GM19324 (cell line): ENCODE data around the gene DYRK1A.

Source experiments
- ATAC-seq: cut with Tn5 transposase; IDR thresholded peaks from one replicate; pipeline ENCODE4 v1.9.1; 2021; ENCODE audit warnings: mild to moderate bottlenecking, moderate library complexity; ENCODE audit not compliant: unreplicated experiment, low FRiP score

DYRK1A gene

GRCh38 chr21:37561941-37562919 is 195.7 kb downstream of the DYRK1A start:
- ATAC-seq, result no peak

- ATAC-seq, result peak; percentile 18
Observed at GRCh38 chr21:37562920-37563640, 196.5 kb downstream of the DYRK1A start.

DNA sequence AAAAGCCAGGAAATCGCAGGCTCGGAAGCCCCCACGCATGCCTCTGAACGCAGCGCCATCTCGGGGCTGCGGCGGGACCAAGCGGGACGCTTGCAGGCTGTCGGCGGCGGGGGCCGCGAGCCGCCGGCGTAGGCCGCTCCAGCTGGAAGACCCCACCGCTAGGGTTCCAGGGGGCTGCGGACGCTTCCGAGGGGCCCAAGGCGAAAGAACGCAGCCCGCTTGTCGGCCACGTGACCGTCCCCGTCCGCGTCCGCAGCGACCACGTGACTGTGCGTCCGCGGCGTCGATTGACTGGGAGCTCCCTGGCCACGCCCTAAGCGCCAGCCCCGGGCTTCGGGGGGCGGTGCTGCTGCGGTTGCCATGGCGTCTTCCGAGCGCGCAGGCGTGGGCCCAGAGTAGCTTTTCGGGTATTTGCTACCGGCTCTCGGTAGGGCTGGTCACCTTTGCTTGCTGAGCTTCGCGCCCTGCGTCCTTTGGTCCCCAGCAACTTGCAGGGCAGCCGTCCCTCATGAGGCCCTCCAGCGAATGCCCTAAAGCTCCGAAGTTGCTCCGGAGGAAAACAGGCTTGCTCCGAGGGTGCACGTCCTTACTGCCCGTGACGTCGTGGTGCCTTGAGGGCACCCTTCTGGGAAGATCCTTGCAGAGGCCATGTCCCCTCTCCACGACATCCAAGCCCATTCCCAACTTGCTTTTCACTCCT is 197.2 kb downstream of the DYRK1A start:
- ATAC-seq, result peak; percentile 93

- ATAC-seq, result peak; percentile 25
Observed at GRCh38 chr21:37564341-37564923, 197.9 kb downstream of the DYRK1A start.

GRCh38 chr21:37564924-37565529 is 198.5 kb downstream of the DYRK1A start:
- no peak for ATAC-seq

DNA sequence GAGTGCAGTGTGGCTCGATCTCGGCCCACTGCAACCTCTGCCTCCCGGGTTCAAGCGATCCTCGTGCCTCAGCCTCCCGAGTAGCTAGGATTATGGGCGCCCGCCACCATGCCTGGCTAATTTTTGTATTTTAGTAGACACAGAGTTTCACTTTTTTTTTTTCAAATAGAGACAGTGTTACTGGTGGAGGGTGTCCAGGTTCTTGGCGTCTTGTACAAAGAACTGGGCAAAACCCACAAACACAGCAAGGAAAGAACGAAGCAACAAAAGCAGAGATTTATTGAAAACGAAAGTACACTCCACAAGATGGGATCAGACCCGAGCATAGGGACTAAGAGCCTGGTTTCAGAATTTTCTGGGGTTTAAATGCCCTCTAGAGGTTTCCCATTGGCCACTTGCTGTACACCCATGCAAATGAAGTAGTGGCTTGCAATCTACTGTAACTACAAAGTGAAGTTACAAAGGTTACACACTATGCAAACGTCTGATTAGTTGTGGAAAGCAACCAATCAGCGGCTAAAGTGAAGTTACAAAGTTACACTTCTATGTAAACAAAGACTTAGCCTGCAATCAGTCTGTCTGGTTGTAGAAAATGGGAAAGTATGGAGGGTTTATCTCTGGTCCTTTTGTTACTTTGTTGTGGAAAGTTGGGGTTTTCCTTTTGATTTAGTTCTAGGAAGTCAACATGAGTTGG is 199.1 kb downstream of the DYRK1A start:
- no peak for ATAC-seq

DNA sequence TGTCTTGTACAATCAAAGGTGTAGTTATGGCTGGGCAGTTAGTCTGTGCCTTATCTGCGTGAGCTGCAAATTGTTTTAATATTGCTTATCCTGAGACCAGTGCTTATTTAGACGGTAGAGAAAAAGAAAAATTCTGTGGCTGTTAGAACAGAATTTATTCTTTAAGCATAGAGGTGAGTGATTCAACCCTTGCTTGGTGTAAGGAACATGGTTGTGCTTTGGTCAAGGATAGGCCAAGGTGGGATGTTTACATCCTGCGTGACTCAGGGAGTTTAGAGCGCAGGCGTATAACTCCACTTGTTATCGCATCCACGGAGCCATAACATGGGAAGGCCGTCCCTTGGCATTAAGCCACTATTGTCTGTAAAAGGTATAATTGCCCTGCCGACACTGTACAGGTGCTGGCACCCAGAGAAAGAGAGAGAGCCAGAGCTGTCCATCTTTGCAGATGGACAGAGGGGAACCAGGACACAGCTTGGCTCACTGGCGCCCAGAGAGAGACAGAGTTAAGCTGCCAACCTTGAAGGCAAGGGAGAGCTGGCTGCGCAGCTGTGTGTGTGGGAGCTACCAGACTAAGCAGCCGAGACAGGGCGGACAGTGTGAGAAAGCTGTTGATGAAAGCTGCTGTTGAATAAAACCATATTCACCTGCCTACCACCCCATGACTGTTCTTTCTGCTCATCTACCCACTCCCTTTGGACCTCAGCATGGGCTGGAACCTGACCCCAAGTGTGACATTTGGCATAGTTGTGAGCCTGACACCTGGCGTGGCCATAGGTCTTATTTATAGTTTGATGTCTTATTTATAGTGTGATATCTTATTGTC is 200.4 kb downstream of the DYRK1A start:
- ATAC-seq, result no peak

DNA sequence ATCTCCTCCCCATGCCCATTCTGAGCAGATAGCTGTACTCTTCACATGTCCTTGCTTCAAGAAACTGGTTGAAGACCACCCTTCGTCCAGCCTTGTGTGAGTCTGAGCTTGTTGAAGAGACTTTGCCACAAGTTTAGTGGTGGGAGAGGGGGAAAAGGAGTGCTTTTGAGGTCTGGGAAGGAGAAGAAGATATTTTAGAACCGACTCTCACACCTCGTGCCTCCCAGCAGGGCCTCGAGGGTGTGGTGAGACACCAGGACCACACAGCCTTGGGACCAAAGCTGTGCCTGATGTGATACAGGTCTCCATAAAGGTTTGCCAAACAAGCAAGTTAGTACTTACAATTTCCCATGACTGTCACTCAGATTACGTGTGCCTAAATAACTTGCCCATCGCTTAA is 201.8 kb downstream of the DYRK1A start:
- ATAC-seq, result no peak

- ATAC-seq, result no peak
Observed at GRCh38 chr21:37568916-37569315, 202.3 kb downstream of the DYRK1A start.

DNA sequence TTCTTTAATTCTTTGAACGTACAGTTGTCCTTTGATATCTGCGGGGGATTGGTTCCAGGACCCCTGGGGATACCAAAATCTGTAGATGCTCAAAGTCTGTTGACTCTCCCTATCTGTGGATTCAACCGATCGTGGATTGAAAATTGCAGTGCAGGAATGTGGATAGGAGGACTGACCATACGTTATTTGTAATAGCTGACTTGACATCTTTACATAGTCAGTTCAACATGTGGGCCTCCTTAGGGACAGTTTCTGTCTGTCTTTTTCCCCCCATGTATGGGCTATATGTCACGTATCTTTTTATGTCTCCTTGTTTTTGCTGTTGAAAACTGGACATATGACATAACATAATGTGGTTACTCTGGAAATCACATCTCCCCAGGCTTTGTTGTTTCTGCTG is 204.9 kb downstream of the DYRK1A start:
- no peak for ATAC-seq

GRCh38 chr21:37574316-37574715 is 207.7 kb downstream of the DYRK1A start:
- no peak for ATAC-seq

- ATAC-seq, result no peak
Observed at GRCh38 chr21:37574751-37575150, 208.2 kb downstream of the DYRK1A start.

GRCh38 chr21:37575580-37575979 is 209.0 kb downstream of the DYRK1A start:
- ATAC-seq, result no peak
